ENCODE data around the gene RFLNA.

GRCh38 chr12:124324803-124325705 lies 30.2 kb downstream of the RFLNA start:
- TF ChIP-seq POLR2AphosphoS5 (IDR thresholded peaks at IDR 0.05; ENCODE audit: low read depth) (no peak), EZH2 (IDR thresholded peaks at IDR 0.05; ENCODE audit: low read depth, unreplicated experiment) (no peak), CREB1 (CRISPR knock-in tag; IDR thresholded peaks at IDR 0.05; ENCODE audit: low read depth) (no peak), JUNB (IDR thresholded peaks at IDR 0.05; ENCODE audit: unreplicated experiment) (no peak), EZH2phosphoT487 (IDR thresholded peaks at IDR 0.05; ENCODE audit: unreplicated experiment) (no peak), NANOG (IDR thresholded peaks at IDR 0.05; ENCODE audit: borderline replicate concordance) (no peak), ZNF114 (CRISPR knock-in tag; IDR thresholded peaks at IDR 0.05) (no peak)
- TF ChIP-seq, protein P1, sequence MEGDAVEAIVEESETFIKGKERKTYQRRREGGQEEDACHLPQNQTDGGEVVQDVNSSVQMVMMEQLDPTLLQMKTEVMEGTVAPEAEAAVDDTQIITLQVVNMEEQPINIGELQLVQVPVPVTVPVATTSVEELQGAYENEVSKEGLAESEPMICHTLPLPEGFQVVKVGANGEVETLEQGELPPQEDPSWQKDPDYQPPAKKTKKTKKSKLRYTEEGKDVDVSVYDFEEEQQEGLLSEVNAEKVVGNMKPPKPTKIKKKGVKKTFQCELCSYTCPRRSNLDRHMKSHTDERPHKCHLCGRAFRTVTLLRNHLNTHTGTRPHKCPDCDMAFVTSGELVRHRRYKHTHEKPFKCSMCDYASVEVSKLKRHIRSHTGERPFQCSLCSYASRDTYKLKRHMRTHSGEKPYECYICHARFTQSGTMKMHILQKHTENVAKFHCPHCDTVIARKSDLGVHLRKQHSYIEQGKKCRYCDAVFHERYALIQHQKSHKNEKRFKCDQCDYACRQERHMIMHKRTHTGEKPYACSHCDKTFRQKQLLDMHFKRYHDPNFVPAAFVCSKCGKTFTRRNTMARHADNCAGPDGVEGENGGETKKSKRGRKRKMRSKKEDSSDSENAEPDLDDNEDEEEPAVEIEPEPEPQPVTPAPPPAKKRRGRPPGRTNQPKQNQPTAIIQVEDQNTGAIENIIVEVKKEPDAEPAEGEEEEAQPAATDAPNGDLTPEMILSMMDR (conservative IDR thresholded peaks at IDR 0.05; ENCODE audit: low read depth in 2 of 2): no peak
- TF ChIP-seq, protein P2, sequence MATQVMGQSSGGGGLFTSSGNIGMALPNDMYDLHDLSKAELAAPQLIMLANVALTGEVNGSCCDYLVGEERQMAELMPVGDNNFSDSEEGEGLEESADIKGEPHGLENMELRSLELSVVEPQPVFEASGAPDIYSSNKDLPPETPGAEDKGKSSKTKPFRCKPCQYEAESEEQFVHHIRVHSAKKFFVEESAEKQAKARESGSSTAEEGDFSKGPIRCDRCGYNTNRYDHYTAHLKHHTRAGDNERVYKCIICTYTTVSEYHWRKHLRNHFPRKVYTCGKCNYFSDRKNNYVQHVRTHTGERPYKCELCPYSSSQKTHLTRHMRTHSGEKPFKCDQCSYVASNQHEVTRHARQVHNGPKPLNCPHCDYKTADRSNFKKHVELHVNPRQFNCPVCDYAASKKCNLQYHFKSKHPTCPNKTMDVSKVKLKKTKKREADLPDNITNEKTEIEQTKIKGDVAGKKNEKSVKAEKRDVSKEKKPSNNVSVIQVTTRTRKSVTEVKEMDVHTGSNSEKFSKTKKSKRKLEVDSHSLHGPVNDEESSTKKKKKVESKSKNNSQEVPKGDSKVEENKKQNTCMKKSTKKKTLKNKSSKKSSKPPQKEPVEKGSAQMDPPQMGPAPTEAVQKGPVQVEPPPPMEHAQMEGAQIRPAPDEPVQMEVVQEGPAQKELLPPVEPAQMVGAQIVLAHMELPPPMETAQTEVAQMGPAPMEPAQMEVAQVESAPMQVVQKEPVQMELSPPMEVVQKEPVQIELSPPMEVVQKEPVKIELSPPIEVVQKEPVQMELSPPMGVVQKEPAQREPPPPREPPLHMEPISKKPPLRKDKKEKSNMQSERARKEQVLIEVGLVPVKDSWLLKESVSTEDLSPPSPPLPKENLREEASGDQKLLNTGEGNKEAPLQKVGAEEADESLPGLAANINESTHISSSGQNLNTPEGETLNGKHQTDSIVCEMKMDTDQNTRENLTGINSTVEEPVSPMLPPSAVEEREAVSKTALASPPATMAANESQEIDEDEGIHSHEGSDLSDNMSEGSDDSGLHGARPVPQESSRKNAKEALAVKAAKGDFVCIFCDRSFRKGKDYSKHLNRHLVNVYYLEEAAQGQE (IDR thresholded peaks at IDR 0.05; ENCODE audit: unreplicated experiment): no peak

Data from GM23338 (cell line).